Measurements from ENCODE around the gene ACSL1. TPM values are rescaled to one million over a fixed set of nuclear protein-coding genes. Genes with fewer than 3 reads are reported as not detected.
"Not testable (repeated sequence)": the region's sequence is repeated elsewhere in the genome, so short reads cannot be mapped to it uniquely, and the experiment has no call there.

ACSL1 gene
- total RNA-seq, 2 experiments from 2014 or later, result 13.8 to 26.0 TPM

- CTCF ChIA-PET, result no interaction called here
- H3K4me1 Mint-ChIP-seq, result peaks cover 3% of the 10 kb centered on the region
- no peak overlapping the region for H3K27ac Mint-ChIP-seq
- no peaks in the 10 kb centered on the region for H3K27me3 Mint-ChIP-seq
- H3K4me3 Mint-ChIP-seq, result no peak overlapping the region
- H3K36me3 Mint-ChIP-seq, result peaks cover 6% of the 10 kb centered on the region
- no peak for DNase-seq
- no peak for ATAC-seq
- no peaks in the 10 kb centered on the region for H3K9me3 Mint-ChIP-seq (ENCODE audit: low read depth)
These were observed 40.0 kb downstream of the ACSL1 start for GRCh38 chr4:184785813-184786212.

- Mint-ChIP-seq H3K36me3 (peaks cover 8% of the 10 kb centered on the region), H3K9me3 (ENCODE audit: low read depth) (no peaks in the 10 kb centered on the region), H3K4me3 (no peak overlapping the region), H3K4me1 (no peaks in the 10 kb centered on the region), H3K27me3 (no peaks in the 10 kb centered on the region), H3K27ac (no peak overlapping the region)
- CTCF ChIA-PET, result no interaction called here
- DNase-seq, result no peak
- ATAC-seq, result no peak
These were observed 41.0 kb downstream of the ACSL1 start for GRCh38 chr4:184784628-184785257.

GRCh38 chr4:184782731-184783373, 42.9 kb downstream of the ACSL1 start:
- no peaks in the 10 kb centered on the region for H3K9me3 Mint-ChIP-seq (ENCODE audit: low read depth)
- CTCF ChIA-PET, result interaction anchor here (0.7 kb wide), 1 partner anchor 24 kb away, joined by 3 read pairs; no protein-coding TSS in a partner anchor
- H3K4me3 Mint-ChIP-seq, result no peak overlapping the region
- peaks cover 13% of the 10 kb centered on the region for H3K36me3 Mint-ChIP-seq
- DNase-seq (no peak), ATAC-seq (no peak)
- no peak overlapping the region for H3K27ac Mint-ChIP-seq
- no peaks in the 10 kb centered on the region for H3K27me3 Mint-ChIP-seq
- no peaks in the 10 kb centered on the region for H3K4me1 Mint-ChIP-seq

GRCh38 chr4:184779160-184779559, 46.6 kb downstream of the ACSL1 start:
- DNase-seq; ATAC-seq; H3K9me3 Mint-ChIP-seq (ENCODE audit: low read depth); H3K27me3 Mint-ChIP-seq; H3K36me3 Mint-ChIP-seq; H3K4me1 Mint-ChIP-seq; CTCF ChIA-PET; H3K4me3 Mint-ChIP-seq; H3K27ac Mint-ChIP-seq: not testable (repeated sequence)

- H3K9me3 Mint-ChIP-seq (ENCODE audit: low read depth), result no peaks in the 10 kb centered on the region
- no peaks in the 10 kb centered on the region for H3K4me1 Mint-ChIP-seq
- DNase-seq (no peak), ATAC-seq (no peak)
- H3K36me3 Mint-ChIP-seq, result peaks cover 9% of the 10 kb centered on the region
- CTCF ChIA-PET, result no interaction called here
- no peak overlapping the region for H3K4me3 Mint-ChIP-seq
- H3K27me3 Mint-ChIP-seq, result no peaks in the 10 kb centered on the region
- H3K27ac Mint-ChIP-seq, result no peak overlapping the region
These were observed 47.4 kb downstream of the ACSL1 start for GRCh38 chr4:184778325-184778724.

GRCh38 chr4:184776821-184777220, 48.9 kb downstream of the ACSL1 start:
- no peaks in the 10 kb centered on the region for H3K9me3 Mint-ChIP-seq (ENCODE audit: low read depth)
- no peaks in the 10 kb centered on the region for H3K27me3 Mint-ChIP-seq
- DNase-seq (no peak), ATAC-seq (no peak)
- H3K4me3 Mint-ChIP-seq, result no peak overlapping the region
- H3K36me3 Mint-ChIP-seq, result peaks cover 7% of the 10 kb centered on the region
- CTCF ChIA-PET, result no interaction called here
- H3K4me1 Mint-ChIP-seq, result no peaks in the 10 kb centered on the region
- no peak overlapping the region for H3K27ac Mint-ChIP-seq

- Mint-ChIP-seq H3K27ac (no peak overlapping the region), H3K9me3 (ENCODE audit: low read depth) (no peaks in the 10 kb centered on the region), H3K36me3 (peaks cover 7% of the 10 kb centered on the region), H3K4me3 (no peak overlapping the region), H3K4me1 (no peaks in the 10 kb centered on the region), H3K27me3 (no peaks in the 10 kb centered on the region)
- no peak for DNase-seq
- ATAC-seq, result no peak
- CTCF ChIA-PET, result no interaction called here
These were observed 49.8 kb downstream of the ACSL1 start for GRCh38 chr4:184775854-184776555.

- DNase-seq (no peak), ATAC-seq (no peak)
- H3K4me1 Mint-ChIP-seq, result no peaks in the 10 kb centered on the region
- H3K27me3 Mint-ChIP-seq, result no peaks in the 10 kb centered on the region
- no peak overlapping the region for H3K27ac Mint-ChIP-seq
- peaks cover 2% of the 10 kb centered on the region for H3K36me3 Mint-ChIP-seq
- no peaks in the 10 kb centered on the region for H3K9me3 Mint-ChIP-seq (ENCODE audit: low read depth)
- no peak overlapping the region for H3K4me3 Mint-ChIP-seq
- CTCF ChIA-PET, result interaction anchor here (1.2 kb wide), 1 partner anchor 28 kb away, joined by 3 read pairs; no protein-coding TSS in a partner anchor
These were observed 51.6 kb downstream of the ACSL1 start for GRCh38 chr4:184774152-184774551.

GRCh38 chr4:184771416-184771815, 54.4 kb downstream of the ACSL1 start:
- ATAC-seq, result no peak
- Mint-ChIP-seq H3K4me1 (no peaks in the 10 kb centered on the region), H3K27me3 (no peaks in the 10 kb centered on the region), H3K4me3 (no peak overlapping the region), H3K27ac (no peak overlapping the region), H3K9me3 (ENCODE audit: low read depth) (no peaks in the 10 kb centered on the region), H3K36me3 (peaks cover 2% of the 10 kb centered on the region)
- no peak for DNase-seq
- CTCF ChIA-PET, result interaction anchor here (1.6 kb wide), 1 partner anchor 11 kb away, joined by 3 read pairs; no protein-coding TSS in a partner anchor

- Mint-ChIP-seq H3K9me3 (ENCODE audit: low read depth) (no peaks in the 10 kb centered on the region), H3K27me3 (no peaks in the 10 kb centered on the region), H3K36me3 (peaks cover 4% of the 10 kb centered on the region), H3K27ac (no peak overlapping the region), H3K4me1 (no peaks in the 10 kb centered on the region), H3K4me3 (no peak overlapping the region)
- CTCF ChIA-PET, result interaction anchor here (0.7 kb wide), 1 partner anchor 167 kb away, joined by 3 read pairs; no protein-coding TSS in a partner anchor
- DNase-seq (no peak), ATAC-seq (no peak)
These were observed 56.5 kb downstream of the ACSL1 start for GRCh38 chr4:184769141-184769765.

GRCh38 chr4:184768296-184768695, 57.5 kb downstream of the ACSL1 start:
- no peak for DNase-seq
- no peaks in the 10 kb centered on the region for H3K9me3 Mint-ChIP-seq (ENCODE audit: low read depth)
- CTCF ChIA-PET, result no interaction called here
- no peaks in the 10 kb centered on the region for H3K27me3 Mint-ChIP-seq
- H3K4me1 Mint-ChIP-seq, result no peaks in the 10 kb centered on the region
- H3K4me3 Mint-ChIP-seq, result no peak overlapping the region
- ATAC-seq, result no peak
- no peak overlapping the region for H3K27ac Mint-ChIP-seq
- H3K36me3 Mint-ChIP-seq, result peaks cover 4% of the 10 kb centered on the region

GRCh38 chr4:184766446-184766845, 59.3 kb downstream of the ACSL1 start:
- Mint-ChIP-seq H3K27ac (no peak overlapping the region), H3K36me3 (peaks cover 10% of the 10 kb centered on the region), H3K27me3 (no peaks in the 10 kb centered on the region), H3K9me3 (ENCODE audit: low read depth) (no peaks in the 10 kb centered on the region), H3K4me3 (no peak overlapping the region), H3K4me1 (peaks cover 12% of the 10 kb centered on the region)
- DNase-seq, result no peak
- ATAC-seq, result no peak
- CTCF ChIA-PET, result no interaction called here

- CTCF ChIA-PET, result interaction anchor here (1.1 kb wide), 1 partner anchor 20 kb away, joined by 4 read pairs; no protein-coding TSS in a partner anchor
- peaks cover 15% of the 10 kb centered on the region for H3K36me3 Mint-ChIP-seq
These were observed 60.1 kb downstream of the ACSL1 start for GRCh38 chr4:184765473-184766340.

More at GRCh38 chr4:184765473-184766340, 60.1 kb downstream of the ACSL1 start:
- no peaks in the 10 kb centered on the region for H3K9me3 Mint-ChIP-seq (ENCODE audit: low read depth)
- peaks cover 16% of the 10 kb centered on the region for H3K4me1 Mint-ChIP-seq
- ATAC-seq (no peak), DNase-seq (no peak)
- H3K27ac Mint-ChIP-seq, result no peak overlapping the region
- H3K27me3 Mint-ChIP-seq, result no peaks in the 10 kb centered on the region
- no peak overlapping the region for H3K4me3 Mint-ChIP-seq

All from activated CD8-positive, alpha-beta memory T cell treated with anti-CD3 and anti-CD28 coated beads, Interleukin-2, amount 10 ng/mL, durations not matched to agents 7 days and 5 days (primary cell).